ENCODE results near the gene SARM1.

DNA sequence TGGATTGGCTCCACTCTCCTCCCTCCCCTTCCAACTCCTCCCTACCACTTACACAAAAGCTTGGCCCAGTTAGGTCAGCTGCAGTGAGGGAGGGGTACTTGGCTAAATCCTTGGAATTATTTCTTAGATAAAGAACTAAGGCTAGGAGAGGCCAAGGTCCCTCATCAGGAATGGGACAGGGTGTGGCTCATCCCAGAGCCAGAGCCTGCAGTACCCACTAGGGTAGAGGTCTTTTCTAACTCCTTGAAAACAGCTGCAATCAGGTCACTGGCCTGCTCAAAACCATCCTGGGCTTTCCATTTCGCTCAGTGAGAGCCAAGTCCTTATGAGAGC, 36.4 kb downstream of the SARM1 start:
- TF ChIP-seq, protein P1, sequence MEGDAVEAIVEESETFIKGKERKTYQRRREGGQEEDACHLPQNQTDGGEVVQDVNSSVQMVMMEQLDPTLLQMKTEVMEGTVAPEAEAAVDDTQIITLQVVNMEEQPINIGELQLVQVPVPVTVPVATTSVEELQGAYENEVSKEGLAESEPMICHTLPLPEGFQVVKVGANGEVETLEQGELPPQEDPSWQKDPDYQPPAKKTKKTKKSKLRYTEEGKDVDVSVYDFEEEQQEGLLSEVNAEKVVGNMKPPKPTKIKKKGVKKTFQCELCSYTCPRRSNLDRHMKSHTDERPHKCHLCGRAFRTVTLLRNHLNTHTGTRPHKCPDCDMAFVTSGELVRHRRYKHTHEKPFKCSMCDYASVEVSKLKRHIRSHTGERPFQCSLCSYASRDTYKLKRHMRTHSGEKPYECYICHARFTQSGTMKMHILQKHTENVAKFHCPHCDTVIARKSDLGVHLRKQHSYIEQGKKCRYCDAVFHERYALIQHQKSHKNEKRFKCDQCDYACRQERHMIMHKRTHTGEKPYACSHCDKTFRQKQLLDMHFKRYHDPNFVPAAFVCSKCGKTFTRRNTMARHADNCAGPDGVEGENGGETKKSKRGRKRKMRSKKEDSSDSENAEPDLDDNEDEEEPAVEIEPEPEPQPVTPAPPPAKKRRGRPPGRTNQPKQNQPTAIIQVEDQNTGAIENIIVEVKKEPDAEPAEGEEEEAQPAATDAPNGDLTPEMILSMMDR (IDR thresholded peaks at IDR 0.05) = no peak
- TF ChIP-seq POLR2A (IDR thresholded peaks at IDR 0.05) = no peak

Data from vagina (tissue), 2 donors.